ENCODE data around the gene SLC35D1.

GRCh38 chr1:67097305-67097704 lies 43.4 kb upstream of the SLC35D1 start:
- TF ChIP-seq EZH2 (IDR thresholded peaks at IDR 0.05; ENCODE audit: borderline replicate concordance, low read length) (no peak), CTCF (conservative IDR thresholded peaks at IDR 0.05 in 1 of 2, IDR thresholded peaks at IDR 0.05 in 1 of 2; ENCODE audit: extremely low read depth in 1 of 2, insufficient read depth in 1 of 2, low read depth in 1 of 2, low read length in 2 of 2) (no peak)

Measured in mammary epithelial cell (primary cell).